Mucosa of stomach (tissue), 1 donor: Measurements from ENCODE around the gene CDKAL1.

ENCODE experiments used
- H3K27me3 ChIP-seq: one replicate; pipeline ENCODE4 v1.7.0; 2013; ENCODE audit warnings: mild to moderate bottlenecking, low read length; ENCODE audit not compliant: control insufficient read depth, insufficient read depth
- H3K36me3 ChIP-seq: one replicate; pipeline ENCODE4 v1.7.0; 2013; ENCODE audit warnings: low read length; ENCODE audit not compliant: control insufficient read depth, insufficient read depth
- H3K4me1 ChIP-seq: one replicate; pipeline ENCODE4 v1.7.0; 2013; ENCODE audit warnings: mild to moderate bottlenecking, low read length; ENCODE audit not compliant: control insufficient read depth, insufficient read depth
- H3K4me3 ChIP-seq: one replicate; pipeline ENCODE4 v1.7.0; 2013; ENCODE audit warnings: low read length
- H3K9ac ChIP-seq: one replicate; pipeline ENCODE4 v1.7.0; 2013; ENCODE audit warnings: mild to moderate bottlenecking, low read length, moderate library complexity
- H3K9me3 ChIP-seq: one replicate; pipeline ENCODE4 v1.7.0; 2013; ENCODE audit warnings: mild to moderate bottlenecking, low read length, moderate library complexity; ENCODE audit not compliant: control insufficient read depth
- donor health status: Pancreatic carcinoma.

CDKAL1 gene

DNA sequence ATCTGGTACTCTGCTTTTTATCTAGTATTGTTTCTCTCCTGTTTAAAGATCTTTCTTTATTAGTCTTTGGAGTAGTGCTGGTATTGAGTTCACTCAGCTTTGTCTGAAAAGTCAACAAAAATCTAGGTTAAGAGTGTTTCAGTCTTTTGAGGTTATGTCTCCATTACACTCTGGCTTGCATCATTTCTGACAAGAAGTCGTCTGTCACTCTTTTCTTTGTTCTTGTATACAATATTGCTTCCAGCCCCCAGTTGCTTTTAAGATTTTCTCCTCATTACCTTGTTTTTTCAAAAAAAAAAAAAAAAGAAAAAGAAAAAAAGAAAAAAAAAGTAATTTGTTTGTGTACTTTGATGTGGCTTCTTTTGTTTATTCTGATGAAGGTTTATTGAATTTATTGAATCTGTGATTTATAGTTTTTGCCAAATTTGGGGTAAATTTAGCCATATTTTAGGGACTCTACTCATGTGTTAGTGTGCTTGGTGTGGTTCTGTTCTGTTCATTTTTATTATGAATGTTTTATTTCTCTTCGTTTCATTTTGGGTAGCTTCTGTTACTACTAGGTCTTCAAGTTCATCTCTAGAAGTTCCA lies 408.9 kb downstream of the CDKAL1 start:
- Histone ChIP-seq H3K9ac (no peak overlapping the region), H3K9me3 (no peaks in the 10 kb centered on the region), H3K4me1 (no peaks in the 10 kb centered on the region), H3K4me3 (no peak overlapping the region), H3K36me3 (no peaks in the 10 kb centered on the region), H3K27me3 (no peaks in the 10 kb centered on the region)

DNA sequence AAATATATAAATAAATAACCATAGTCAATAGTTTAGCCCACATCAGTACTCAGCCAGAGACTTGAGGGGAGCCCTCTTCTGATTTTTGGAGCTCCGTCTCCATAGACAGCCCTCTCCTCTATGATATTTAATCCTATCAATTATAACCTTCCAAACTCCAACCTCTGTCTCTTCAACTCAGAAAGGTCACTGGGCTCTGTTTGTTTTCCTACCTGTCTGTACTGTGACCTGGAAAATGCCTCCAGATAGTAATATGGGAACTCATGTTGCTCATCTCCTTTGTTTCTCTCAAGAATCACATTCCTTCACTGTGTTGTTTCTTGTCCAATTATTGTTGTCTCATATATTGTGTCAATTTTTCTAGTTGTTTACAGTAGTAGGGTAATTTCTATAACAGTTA lies 409.7 kb downstream of the CDKAL1 start:
- Histone ChIP-seq H3K36me3 (no peaks in the 10 kb centered on the region), H3K9me3 (no peaks in the 10 kb centered on the region), H3K4me1 (no peaks in the 10 kb centered on the region), H3K4me3 (no peak overlapping the region), H3K9ac (no peak overlapping the region), H3K27me3 (no peaks in the 10 kb centered on the region)

DNA sequence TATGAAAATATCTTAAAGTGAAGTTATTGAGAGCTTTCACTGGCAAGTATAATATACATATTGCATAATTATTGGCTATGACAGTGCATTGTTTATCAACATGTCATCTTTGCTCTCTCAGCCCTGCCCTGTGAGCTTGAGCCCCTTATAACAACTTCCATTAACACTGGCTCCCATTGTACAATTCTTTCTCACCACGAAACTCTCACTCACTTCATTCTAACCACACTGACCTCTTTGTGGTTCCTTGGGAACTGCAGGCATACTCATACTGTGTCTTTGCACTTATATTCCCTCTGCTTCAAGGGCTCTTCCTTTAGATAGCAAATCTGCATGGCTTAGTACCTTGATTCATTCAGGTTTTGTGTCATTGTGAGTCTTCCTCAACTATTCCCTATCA lies 411.8 kb downstream of the CDKAL1 start:
- no peaks in the 10 kb centered on the region for H3K4me1 ChIP-seq
- H3K9ac ChIP-seq, result no peak overlapping the region
- no peaks in the 10 kb centered on the region for H3K9me3 ChIP-seq
- H3K36me3 ChIP-seq, result no peaks in the 10 kb centered on the region
- no peak overlapping the region for H3K4me3 ChIP-seq
- H3K27me3 ChIP-seq, result no peaks in the 10 kb centered on the region

DNA sequence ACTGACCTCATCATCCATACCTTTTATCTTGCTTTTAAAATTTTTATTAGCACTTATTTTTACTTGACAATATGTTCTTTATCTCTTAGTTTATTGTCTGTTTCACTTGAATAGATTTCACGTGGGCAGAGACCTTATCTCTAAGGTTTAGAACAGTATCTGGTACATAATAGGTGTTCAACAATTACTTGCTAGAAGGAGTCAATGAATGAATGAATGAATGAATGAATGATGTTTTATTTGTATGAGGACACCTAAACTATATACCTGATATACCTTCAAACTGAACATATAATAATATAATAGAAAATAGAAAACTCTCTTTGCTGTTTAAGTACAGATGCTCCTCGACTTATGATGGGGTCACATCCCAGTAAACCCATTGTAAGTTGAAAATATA lies 412.6 kb downstream of the CDKAL1 start:
- Histone ChIP-seq H3K9ac (no peak overlapping the region), H3K9me3 (no peaks in the 10 kb centered on the region), H3K4me1 (no peaks in the 10 kb centered on the region), H3K4me3 (no peak overlapping the region), H3K36me3 (no peaks in the 10 kb centered on the region), H3K27me3 (no peaks in the 10 kb centered on the region)

DNA sequence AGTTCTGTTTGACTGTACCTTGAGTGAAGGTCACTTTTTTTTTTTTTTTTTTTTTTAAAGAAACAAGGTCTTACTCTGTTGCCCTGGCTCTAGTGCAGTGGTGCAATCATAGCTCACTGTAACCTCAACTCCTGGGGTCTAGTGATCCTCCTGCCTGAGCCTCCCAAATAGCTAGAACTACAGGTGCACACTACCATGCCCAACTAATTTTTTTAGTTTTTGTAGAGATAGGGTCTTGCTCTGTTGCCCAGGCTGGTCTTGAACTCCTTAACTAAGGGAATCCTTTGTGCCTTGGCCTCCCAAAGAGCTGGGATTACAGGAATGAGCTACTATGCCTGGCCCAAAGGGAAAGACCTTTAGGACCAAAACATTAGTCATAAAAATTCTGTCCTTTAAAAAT lies 413.7 kb downstream of the CDKAL1 start:
- Histone ChIP-seq H3K9ac (no peak overlapping the region), H3K36me3 (no peaks in the 10 kb centered on the region), H3K4me3 (no peak overlapping the region), H3K4me1 (no peaks in the 10 kb centered on the region), H3K27me3 (no peaks in the 10 kb centered on the region), H3K9me3 (no peaks in the 10 kb centered on the region)

- Histone ChIP-seq H3K27me3 (no peaks in the 10 kb centered on the region), H3K9me3 (no peaks in the 10 kb centered on the region), H3K9ac (no peak overlapping the region), H3K4me3 (no peak overlapping the region), H3K36me3 (no peaks in the 10 kb centered on the region), H3K4me1 (no peaks in the 10 kb centered on the region)
Observed at GRCh38 chr6:20948556-20948955, 414.3 kb downstream of the CDKAL1 start.

DNA sequence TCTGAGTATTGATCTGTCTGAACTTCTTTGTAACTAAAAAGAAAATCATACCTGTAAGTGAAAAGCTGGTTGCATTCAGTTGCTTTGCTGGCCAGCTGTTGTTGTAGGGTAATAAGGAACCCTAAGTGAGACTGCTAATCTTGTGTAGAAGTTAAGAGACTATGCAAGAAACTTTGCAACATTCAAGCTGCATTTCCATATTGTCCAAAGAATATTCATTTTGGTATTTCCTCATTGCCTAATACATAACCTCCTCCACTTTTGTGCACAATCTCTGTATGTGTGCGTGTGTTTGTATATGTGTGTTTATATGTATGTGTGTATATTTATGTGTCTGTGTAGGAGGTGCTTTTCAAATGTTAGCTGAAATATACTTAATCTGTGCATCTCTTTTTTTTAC lies 414.9 kb downstream of the CDKAL1 start:
- H3K27me3 ChIP-seq, result no peaks in the 10 kb centered on the region
- H3K9ac ChIP-seq, result no peak overlapping the region
- H3K9me3 ChIP-seq, result no peaks in the 10 kb centered on the region
- H3K36me3 ChIP-seq, result no peaks in the 10 kb centered on the region
- H3K4me1 ChIP-seq, result no peaks in the 10 kb centered on the region
- H3K4me3 ChIP-seq, result no peak overlapping the region

DNA sequence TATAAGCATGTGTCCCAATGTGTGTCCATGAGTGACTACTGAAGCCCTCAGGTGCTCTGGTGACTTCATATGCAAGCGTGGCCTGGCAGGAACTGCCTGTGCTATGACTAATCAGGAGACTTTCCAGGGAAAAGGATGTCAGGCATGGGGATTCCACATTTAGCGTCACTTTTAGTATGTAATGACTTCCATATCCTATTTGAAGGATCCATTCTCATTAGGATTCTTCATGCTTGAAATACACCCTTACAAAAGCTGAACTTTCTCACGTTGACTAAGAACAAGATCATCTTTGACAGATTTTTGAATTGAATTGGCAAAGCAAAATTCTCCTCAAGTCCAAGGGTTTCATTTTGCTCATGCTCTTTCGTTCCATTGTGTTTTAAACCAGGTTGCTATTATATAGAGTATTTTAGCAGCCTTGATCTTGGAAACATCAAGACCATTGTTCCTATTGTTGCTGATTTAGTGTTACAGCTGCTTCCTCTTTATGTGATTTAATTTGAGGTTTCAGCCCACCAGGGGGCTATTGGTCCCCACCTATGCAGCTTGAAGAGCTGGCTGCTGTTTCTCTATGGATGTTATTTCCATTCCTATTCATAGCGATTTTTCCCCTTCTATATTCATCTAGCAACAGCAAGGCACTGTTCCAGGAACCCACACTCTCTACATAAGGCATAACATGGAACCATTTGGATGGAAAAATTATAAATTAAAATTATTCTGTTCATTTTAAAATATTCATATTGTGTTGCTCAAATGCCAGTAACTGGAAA lies 418.6 kb downstream of the CDKAL1 start:
- Histone ChIP-seq H3K9ac (no peak overlapping the region), H3K4me3 (no peak overlapping the region)

GRCh38 chr6:20954315-20954714 lies 420.1 kb downstream of the CDKAL1 start:
- Histone ChIP-seq H3K4me1 (peaks cover 4% of the 10 kb centered on the region), H3K36me3 (no peaks in the 10 kb centered on the region), H3K9me3 (no peaks in the 10 kb centered on the region), H3K9ac (no peak overlapping the region), H3K4me3 (no peak overlapping the region), H3K27me3 (no peaks in the 10 kb centered on the region)

More for the DNA sequence above, 418.6 kb downstream of the CDKAL1 start:
- Histone ChIP-seq H3K27me3 (no peaks in the 10 kb centered on the region), H3K4me1 (peaks cover 4% of the 10 kb centered on the region), H3K36me3 (no peaks in the 10 kb centered on the region), H3K9me3 (no peaks in the 10 kb centered on the region)

GRCh38 chr6:20955131-20955530 lies 420.9 kb downstream of the CDKAL1 start:
- H3K9me3 ChIP-seq, result no peaks in the 10 kb centered on the region
- H3K27me3 ChIP-seq, result no peaks in the 10 kb centered on the region
- no peak overlapping the region for H3K9ac ChIP-seq
- H3K4me1 ChIP-seq, result peaks cover 4% of the 10 kb centered on the region
- H3K36me3 ChIP-seq, result no peaks in the 10 kb centered on the region
- H3K4me3 ChIP-seq, result no peak overlapping the region

- Histone ChIP-seq H3K36me3 (no peaks in the 10 kb centered on the region), H3K4me3 (no peak overlapping the region), H3K9me3 (no peaks in the 10 kb centered on the region), H3K9ac (no peak overlapping the region), H3K27me3 (no peaks in the 10 kb centered on the region), H3K4me1 (peaks cover 4% of the 10 kb centered on the region)
Observed at GRCh38 chr6:20955751-20956150, 421.5 kb downstream of the CDKAL1 start.

DNA sequence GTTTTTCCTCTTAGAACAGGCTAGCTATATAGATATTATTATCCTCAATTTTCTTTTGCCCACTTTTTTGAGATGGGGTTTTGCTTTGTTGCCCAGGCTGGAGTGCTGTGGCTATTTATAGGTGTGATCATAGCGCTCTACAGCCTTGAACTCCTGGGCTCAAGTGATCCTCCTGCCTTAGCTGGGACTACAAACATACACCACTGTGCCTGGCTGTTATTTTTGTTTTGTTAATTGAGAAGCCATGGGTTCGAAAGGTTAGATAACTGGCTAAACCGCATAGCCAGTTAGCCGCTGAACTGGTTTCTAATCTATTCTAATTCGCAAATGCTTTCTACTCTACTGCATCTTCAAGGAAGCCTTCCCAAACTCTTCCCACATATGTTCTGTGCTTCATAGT lies 425.8 kb downstream of the CDKAL1 start:
- Histone ChIP-seq H3K9me3 (no peaks in the 10 kb centered on the region), H3K9ac (no peak overlapping the region), H3K4me1 (peaks cover 4% of the 10 kb centered on the region), H3K4me3 (no peak overlapping the region), H3K36me3 (no peaks in the 10 kb centered on the region), H3K27me3 (no peaks in the 10 kb centered on the region)
